Measurements from ENCODE around the gene ROR2. TPM values are rescaled to one million over a fixed set of nuclear protein-coding genes. Genes with fewer than 3 reads are reported as not detected.

The ROR2 gene
- polyA plus RNA-seq, 2 donors: 1.7 to 3.6 TPM

DNA sequence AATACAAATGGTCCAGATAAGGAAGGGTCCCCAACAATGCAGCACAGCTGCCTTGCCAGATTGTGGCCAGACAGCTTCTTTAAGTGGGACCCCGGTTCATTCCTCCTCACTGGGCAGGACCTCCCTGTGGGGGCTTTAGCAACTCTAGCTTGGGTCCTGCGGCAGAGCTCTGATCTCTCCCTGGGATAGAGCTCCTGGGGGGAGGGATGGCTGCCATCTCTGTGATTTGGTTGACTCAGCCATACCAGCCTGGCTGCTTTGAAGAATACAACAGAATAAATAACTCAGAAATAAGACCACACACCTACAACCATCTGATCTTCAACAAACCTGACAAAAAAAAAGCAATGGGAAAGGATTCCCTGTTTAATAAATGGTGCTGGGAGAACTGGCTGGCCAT is 22.7 kb upstream of the ROR2 start:
- H3K4me1 ChIP-seq (ENCODE audit: control insufficient read depth in 2 of 2, insufficient read depth in 2 of 2, low read length in 1 of 2): no peaks in the 10 kb centered on the region
- H3K27ac ChIP-seq (ENCODE audit: low read depth in 2 of 2, low read length in 1 of 2): no peak overlapping the region
- H3K36me3 ChIP-seq (ENCODE audit: control insufficient read depth in 2 of 2, insufficient read depth in 2 of 2, low read length in 1 of 2): no peaks in the 10 kb centered on the region
- 60 to 69% methylated on average over 2 of the region's 2 CpGs for WGBS, 2 donors
- no peak overlapping the region for H3K4me3 ChIP-seq (ENCODE audit: low read depth in 1 of 2, low read length in 2 of 2)
- no peaks in the 10 kb centered on the region for H3K27me3 ChIP-seq (ENCODE audit: control insufficient read depth in 1 of 2, insufficient read depth in 2 of 2, low read length in 2 of 2)
- no peaks in the 10 kb centered on the region for H3K9me3 ChIP-seq (ENCODE audit: control insufficient read depth in 2 of 2, insufficient read depth in 1 of 2, low read depth in 1 of 2, low read length in 1 of 2)

GRCh38 chr9:91972076-91972626 is 22.1 kb upstream of the ROR2 start:
- no peak overlapping the region for H3K4me3 ChIP-seq (ENCODE audit: low read depth in 1 of 2, low read length in 2 of 2)
- H3K27ac ChIP-seq (ENCODE audit: low read depth in 2 of 2, low read length in 1 of 2): no peak overlapping the region
- H3K9me3 ChIP-seq (ENCODE audit: control insufficient read depth in 2 of 2, insufficient read depth in 1 of 2, low read depth in 1 of 2, low read length in 1 of 2): no peaks in the 10 kb centered on the region
- H3K27me3 ChIP-seq (ENCODE audit: control insufficient read depth in 1 of 2, insufficient read depth in 2 of 2, low read length in 2 of 2): no peaks in the 10 kb centered on the region
- H3K36me3 ChIP-seq (ENCODE audit: control insufficient read depth in 2 of 2, insufficient read depth in 2 of 2, low read length in 1 of 2): no peaks in the 10 kb centered on the region
- WGBS, 2 donors: 64 to 65% methylated on average over 4 of the region's 4 CpGs
- no peaks in the 10 kb centered on the region for H3K4me1 ChIP-seq (ENCODE audit: control insufficient read depth in 2 of 2, insufficient read depth in 2 of 2, low read length in 1 of 2)

DNA sequence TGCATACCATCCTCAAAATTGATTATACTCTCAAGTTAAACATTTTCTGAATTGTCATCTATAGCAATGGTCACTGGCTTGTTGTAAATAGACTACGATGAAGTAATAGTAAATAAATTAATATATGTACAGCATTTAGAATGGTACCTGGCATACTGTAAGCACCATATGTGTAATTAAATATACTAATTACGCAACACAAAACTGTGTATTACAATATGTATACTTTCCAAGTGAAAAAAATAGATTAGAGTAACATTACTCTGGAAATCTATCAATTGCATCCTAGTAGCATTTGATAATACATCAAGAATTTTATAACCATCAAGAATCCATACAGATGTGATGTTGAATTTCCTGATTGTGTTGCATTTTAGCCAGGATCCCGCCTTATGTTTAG is 17.2 kb upstream of the ROR2 start:
- no peaks in the 10 kb centered on the region for H3K36me3 ChIP-seq (ENCODE audit: control insufficient read depth in 2 of 2, insufficient read depth in 2 of 2, low read length in 1 of 2)
- no peaks in the 10 kb centered on the region for H3K4me1 ChIP-seq (ENCODE audit: control insufficient read depth in 2 of 2, insufficient read depth in 2 of 2, low read length in 1 of 2)
- no peaks in the 10 kb centered on the region for H3K27me3 ChIP-seq (ENCODE audit: control insufficient read depth in 1 of 2, insufficient read depth in 2 of 2, low read length in 2 of 2)
- H3K27ac ChIP-seq (ENCODE audit: low read depth in 2 of 2, low read length in 1 of 2): no peak overlapping the region
- H3K4me3 ChIP-seq (ENCODE audit: low read depth in 1 of 2, low read length in 2 of 2): no peak overlapping the region
- H3K9me3 ChIP-seq (ENCODE audit: control insufficient read depth in 2 of 2, insufficient read depth in 1 of 2, low read depth in 1 of 2, low read length in 1 of 2): no peaks in the 10 kb centered on the region
- WGBS, 2 donors: 92% methylated on average over 3 of the region's 3 CpGs

DNA sequence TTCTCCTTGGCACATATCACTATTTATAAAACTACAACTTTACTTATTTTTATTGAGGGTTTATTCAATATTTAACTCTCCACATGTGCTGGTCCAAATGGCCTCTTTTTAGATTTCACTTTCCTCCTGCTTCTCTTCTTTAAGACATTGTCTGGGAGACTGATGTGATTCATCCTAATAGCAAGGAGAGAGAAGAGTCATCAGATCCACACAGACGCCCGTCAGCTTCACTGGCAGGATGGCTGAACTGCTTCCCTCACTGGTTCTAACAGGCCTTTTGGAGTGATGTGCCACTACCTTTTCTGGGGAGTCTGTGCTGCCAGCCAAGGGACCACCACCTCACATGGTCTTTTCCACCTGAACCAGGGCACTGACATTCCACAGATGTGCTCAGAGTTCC is 16.5 kb upstream of the ROR2 start:
- 73 to 79% methylated on average over 2 of the region's 2 CpGs for WGBS, 2 donors
- Histone ChIP-seq H3K27me3 (ENCODE audit: control insufficient read depth in 1 of 2, insufficient read depth in 2 of 2, low read length in 2 of 2) (no peaks in the 10 kb centered on the region), H3K36me3 (ENCODE audit: control insufficient read depth in 2 of 2, insufficient read depth in 2 of 2, low read length in 1 of 2) (no peaks in the 10 kb centered on the region), H3K27ac (ENCODE audit: low read depth in 2 of 2, low read length in 1 of 2) (no peak overlapping the region), H3K9me3 (ENCODE audit: control insufficient read depth in 2 of 2, insufficient read depth in 1 of 2, low read depth in 1 of 2, low read length in 1 of 2) (no peaks in the 10 kb centered on the region), H3K4me3 (ENCODE audit: low read depth in 1 of 2, low read length in 2 of 2) (no peak overlapping the region), H3K4me1 (ENCODE audit: control insufficient read depth in 2 of 2, insufficient read depth in 2 of 2, low read length in 1 of 2) (no peaks in the 10 kb centered on the region)

DNA sequence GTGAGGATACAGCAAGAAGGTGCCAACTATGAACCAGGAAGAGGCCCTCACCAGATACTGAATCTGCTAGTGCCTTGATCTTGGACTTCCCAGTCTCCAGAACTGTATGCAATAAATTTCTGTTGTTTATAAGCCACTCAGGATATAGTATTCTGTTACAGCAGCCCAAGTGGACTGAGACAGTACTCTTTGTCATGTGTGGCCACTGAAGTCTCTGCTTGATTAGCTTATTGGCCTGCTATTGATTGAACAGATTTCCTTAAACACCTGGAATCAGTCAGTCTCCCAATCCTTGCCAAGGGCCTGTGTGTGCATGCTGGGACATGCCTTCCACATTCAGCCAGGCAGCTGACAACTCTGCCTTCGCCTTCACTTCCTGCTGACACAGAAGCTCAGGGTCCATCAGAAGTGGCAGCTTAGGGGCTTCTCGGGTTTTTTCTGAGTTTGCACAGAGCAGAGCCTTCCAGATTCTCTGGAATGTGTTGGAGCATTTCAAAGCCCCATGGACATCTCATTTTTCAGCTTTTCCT is 13.7 kb upstream of the ROR2 start:
- no peak overlapping the region for H3K27ac ChIP-seq (ENCODE audit: low read depth in 2 of 2, low read length in 1 of 2)
- no peak overlapping the region for H3K4me3 ChIP-seq (ENCODE audit: low read depth in 1 of 2, low read length in 2 of 2)
- no peaks in the 10 kb centered on the region for H3K27me3 ChIP-seq (ENCODE audit: control insufficient read depth in 1 of 2, insufficient read depth in 2 of 2, low read length in 2 of 2)
- no peaks in the 10 kb centered on the region for H3K4me1 ChIP-seq (ENCODE audit: control insufficient read depth in 2 of 2, insufficient read depth in 2 of 2, low read length in 1 of 2)
- 52 to 57% methylated on average over 2 of the region's 2 CpGs for WGBS, 2 donors
- no peaks in the 10 kb centered on the region for H3K36me3 ChIP-seq (ENCODE audit: control insufficient read depth in 2 of 2, insufficient read depth in 2 of 2, low read length in 1 of 2)
- no peaks in the 10 kb centered on the region for H3K9me3 ChIP-seq (ENCODE audit: control insufficient read depth in 2 of 2, insufficient read depth in 1 of 2, low read depth in 1 of 2, low read length in 1 of 2)

DNA sequence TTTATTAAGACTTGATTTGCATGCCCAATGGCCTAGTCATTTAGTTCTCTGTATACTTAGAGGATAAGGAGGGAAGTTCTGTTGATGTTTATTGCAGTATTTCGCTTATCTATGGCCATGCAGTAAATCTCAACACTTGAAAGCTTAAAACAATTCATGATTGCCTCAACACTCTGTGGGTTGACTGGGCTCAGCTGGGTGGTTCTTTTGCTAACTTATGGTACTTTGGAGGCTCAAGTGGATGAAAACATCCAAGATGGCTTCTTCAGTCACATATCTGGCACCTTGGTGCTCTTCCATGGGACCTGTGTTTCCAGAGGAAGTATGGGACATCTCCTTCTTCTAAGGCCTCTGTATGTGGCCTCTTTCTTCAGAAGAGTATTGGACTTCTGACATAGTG is 10.3 kb upstream of the ROR2 start:
- 88 to 96% methylated on average over 1 of the region's 1 CpG for WGBS, 2 donors

GRCh38 chr9:91958174-91958573 is 8.1 kb upstream of the ROR2 start:
- 82 to 86% methylated on average over 5 of the region's 5 CpGs for WGBS, 2 donors
- Histone ChIP-seq H3K27ac (ENCODE audit: low read depth in 2 of 2, low read length in 1 of 2) (no peak overlapping the region), H3K4me1 (ENCODE audit: control insufficient read depth in 2 of 2, insufficient read depth in 2 of 2, low read length in 1 of 2) (peaks cover 0 to 9% of the 10 kb centered on the region in 2 donors), H3K27me3 (ENCODE audit: control insufficient read depth in 1 of 2, insufficient read depth in 2 of 2, low read length in 2 of 2) (no peaks in the 10 kb centered on the region), H3K9me3 (ENCODE audit: control insufficient read depth in 2 of 2, insufficient read depth in 1 of 2, low read depth in 1 of 2, low read length in 1 of 2) (no peaks in the 10 kb centered on the region), H3K4me3 (ENCODE audit: low read depth in 1 of 2, low read length in 2 of 2) (no peak overlapping the region), H3K36me3 (ENCODE audit: control insufficient read depth in 2 of 2, insufficient read depth in 2 of 2, low read length in 1 of 2) (no peaks in the 10 kb centered on the region)

More for the DNA sequence above, 10.3 kb upstream of the ROR2 start:
- no peaks in the 10 kb centered on the region for H3K27me3 ChIP-seq (ENCODE audit: control insufficient read depth in 1 of 2, insufficient read depth in 2 of 2, low read length in 2 of 2)
- no peak overlapping the region for H3K4me3 ChIP-seq (ENCODE audit: low read depth in 1 of 2, low read length in 2 of 2)
- H3K36me3 ChIP-seq (ENCODE audit: control insufficient read depth in 2 of 2, insufficient read depth in 2 of 2, low read length in 1 of 2): no peaks in the 10 kb centered on the region
- H3K27ac ChIP-seq (ENCODE audit: low read depth in 2 of 2, low read length in 1 of 2): no peak overlapping the region
- no peaks in the 10 kb centered on the region for H3K4me1 ChIP-seq (ENCODE audit: control insufficient read depth in 2 of 2, insufficient read depth in 2 of 2, low read length in 1 of 2)
- H3K9me3 ChIP-seq (ENCODE audit: control insufficient read depth in 2 of 2, insufficient read depth in 1 of 2, low read depth in 1 of 2, low read length in 1 of 2): no peaks in the 10 kb centered on the region

GRCh38 chr9:91954841-91955471 is 4.9 kb upstream of the ROR2 start:
- no peak overlapping the region for H3K4me3 ChIP-seq (ENCODE audit: low read depth in 1 of 2, low read length in 2 of 2)
- peaks cover 4 to 9% of the 10 kb centered on the region in 2 donors for H3K4me1 ChIP-seq (ENCODE audit: control insufficient read depth in 2 of 2, insufficient read depth in 2 of 2, low read length in 1 of 2)
- no peak overlapping the region for H3K27ac ChIP-seq (ENCODE audit: low read depth in 2 of 2, low read length in 1 of 2)
- H3K9me3 ChIP-seq (ENCODE audit: control insufficient read depth in 2 of 2, insufficient read depth in 1 of 2, low read depth in 1 of 2, low read length in 1 of 2): peaks cover 0 to 4% of the 10 kb centered on the region in 2 donors
- no peaks in the 10 kb centered on the region for H3K36me3 ChIP-seq (ENCODE audit: control insufficient read depth in 2 of 2, insufficient read depth in 2 of 2, low read length in 1 of 2)
- 18 to 24% methylated on average over 6 of the region's 6 CpGs for WGBS, 2 donors
- H3K27me3 ChIP-seq (ENCODE audit: control insufficient read depth in 1 of 2, insufficient read depth in 2 of 2, low read length in 2 of 2): peaks cover 0 to 3% of the 10 kb centered on the region in 2 donors

DNA sequence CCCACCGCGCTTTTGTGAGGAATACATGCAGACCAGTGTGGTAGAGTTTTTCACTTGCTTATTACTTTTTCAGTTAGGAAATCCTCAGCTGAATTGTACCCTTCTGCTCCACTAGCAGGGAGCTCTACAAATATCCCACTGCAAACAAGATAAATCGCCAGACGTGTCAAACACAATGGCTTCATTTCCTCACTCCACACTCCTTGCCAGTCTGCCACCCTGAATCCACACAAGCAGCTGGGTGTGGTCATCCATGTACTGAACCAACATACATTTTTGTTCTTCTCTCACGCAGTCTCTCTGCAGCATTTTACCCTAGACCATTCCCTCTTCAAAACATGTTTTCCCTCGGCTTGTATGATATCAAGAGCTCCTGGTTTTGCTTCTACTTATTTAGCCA is 3.7 kb upstream of the ROR2 start:
- peaks cover 0 to 4% of the 10 kb centered on the region in 2 donors for H3K9me3 ChIP-seq (ENCODE audit: control insufficient read depth in 2 of 2, insufficient read depth in 1 of 2, low read depth in 1 of 2, low read length in 1 of 2)
- peaks cover 0 to 3% of the 10 kb centered on the region in 2 donors for H3K27me3 ChIP-seq (ENCODE audit: control insufficient read depth in 1 of 2, insufficient read depth in 2 of 2, low read length in 2 of 2)
- no peaks in the 10 kb centered on the region for H3K36me3 ChIP-seq (ENCODE audit: control insufficient read depth in 2 of 2, insufficient read depth in 2 of 2, low read length in 1 of 2)
- H3K27ac ChIP-seq (ENCODE audit: low read depth in 2 of 2, low read length in 1 of 2): no peak overlapping the region
- H3K4me3 ChIP-seq (ENCODE audit: low read depth in 1 of 2, low read length in 2 of 2): no peak overlapping the region
- WGBS, 2 donors: 51 to 71% methylated on average over 6 of the region's 6 CpGs
- H3K4me1 ChIP-seq (ENCODE audit: control insufficient read depth in 2 of 2, insufficient read depth in 2 of 2, low read length in 1 of 2): peaks cover 9 to 10% of the 10 kb centered on the region in 2 donors
